Inferior parietal cortex (tissue), 1 donor: ENCODE measurements around the gene PTPN7.

Source experiments
- DNase-seq: peaks from one replicate; pipeline ENCODE4 v3.0.0-alpha.2; 2016; ENCODE audit errors: extremely low spot score

The PTPN7 gene

DNA sequence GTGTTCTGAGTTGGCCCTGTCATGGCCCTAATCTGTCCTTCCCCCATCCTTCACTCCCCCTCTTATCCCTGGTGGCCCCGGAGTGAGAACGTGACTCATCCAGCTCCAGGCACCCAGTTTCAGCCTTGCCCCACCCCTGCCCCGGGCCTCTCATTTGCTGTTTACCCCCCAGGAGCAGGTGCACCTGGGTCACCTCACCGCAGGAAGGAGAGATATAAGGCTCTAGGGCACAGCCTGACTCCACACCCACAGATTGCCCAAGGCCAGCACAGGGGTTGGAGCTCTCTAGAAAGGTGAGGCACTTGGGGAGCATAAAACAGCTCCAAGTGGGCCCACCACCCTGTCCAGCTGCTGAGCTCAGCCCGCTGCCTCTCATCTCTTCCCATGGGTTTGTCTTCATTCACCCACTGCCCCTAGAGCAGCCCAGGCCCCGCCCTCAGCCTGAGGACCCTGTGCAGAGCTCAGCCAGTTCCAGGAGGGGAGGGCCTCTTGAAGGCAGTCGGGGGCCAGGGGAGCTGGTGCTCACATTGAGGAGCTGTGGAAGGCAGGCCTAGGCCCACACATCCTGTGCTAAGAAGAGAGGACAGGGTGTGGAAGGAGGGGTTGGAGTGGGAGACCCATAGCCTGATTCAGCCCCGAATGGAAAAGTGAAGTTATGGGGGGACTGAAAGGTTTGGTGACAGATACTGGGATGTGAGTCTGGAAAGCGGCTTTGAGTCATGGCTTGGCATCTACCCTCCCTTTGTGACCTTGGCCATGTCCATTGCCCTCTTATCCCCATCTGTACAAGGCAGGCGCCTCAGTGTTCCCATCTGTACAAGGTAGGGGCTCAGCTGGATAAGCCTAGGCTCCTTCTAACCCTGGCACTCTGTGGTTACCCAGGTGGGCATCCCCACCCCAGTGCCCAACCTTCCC is 53.8 kb downstream of the PTPN7 start:
- no peak for DNase-seq

DNA sequence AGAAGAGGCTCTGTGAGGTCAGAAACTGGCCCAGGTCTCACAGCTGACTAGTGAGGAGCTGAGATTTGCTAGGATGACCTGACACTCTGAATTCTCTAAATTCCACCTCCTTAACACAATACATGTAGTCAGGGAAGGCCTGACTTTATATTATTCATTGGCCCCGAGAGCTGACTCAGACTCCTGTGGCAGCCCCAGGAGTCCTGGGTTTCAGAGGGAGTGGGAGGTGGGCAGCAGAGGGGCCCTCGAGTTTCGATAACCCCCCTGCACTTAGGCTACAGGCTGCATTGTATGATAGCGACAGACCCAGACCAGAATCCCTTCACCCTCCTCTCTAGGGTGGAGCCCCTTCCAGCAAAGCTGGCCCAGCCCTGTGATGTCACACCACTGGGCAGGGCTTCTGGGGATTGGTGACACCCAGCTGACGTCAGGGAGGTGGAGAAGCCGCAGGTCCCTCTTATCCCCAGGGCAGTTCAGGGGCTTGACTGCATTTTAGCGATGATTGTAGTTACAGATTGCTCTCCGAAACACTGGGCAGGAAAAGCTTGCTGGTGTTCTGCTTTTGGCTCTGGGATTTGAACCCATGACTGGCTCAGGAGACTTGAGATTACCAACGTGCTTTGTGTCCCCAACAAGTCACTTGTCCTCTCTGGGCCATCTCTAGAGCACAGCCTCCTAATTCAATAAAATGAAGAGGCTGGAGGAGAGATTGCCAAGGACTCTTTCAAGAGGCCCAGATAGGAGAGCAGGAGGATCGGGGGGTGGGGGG is 54.6 kb downstream of the PTPN7 start:
- DNase-seq: no peak

DNA sequence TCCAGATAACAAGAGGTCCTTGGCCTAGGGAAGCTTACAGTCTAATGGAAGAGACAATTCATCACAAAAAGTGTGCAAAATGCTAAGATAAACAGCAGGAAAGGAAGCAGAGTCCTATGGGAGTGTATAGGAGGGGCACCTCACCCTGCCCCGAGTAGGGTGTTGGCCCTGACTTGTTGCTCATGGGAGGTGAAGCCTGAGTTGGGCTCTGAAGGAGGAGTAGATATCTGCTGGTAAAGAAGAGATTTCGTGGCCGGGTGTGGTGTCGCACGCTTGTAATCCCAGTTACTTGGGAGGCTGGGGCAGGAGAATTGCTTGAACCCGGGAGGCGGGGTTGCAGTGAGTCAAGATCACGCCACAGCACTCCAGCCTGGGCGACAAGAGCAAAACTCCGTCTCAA is 56.3 kb downstream of the PTPN7 start:
- DNase-seq: no peak

DNA sequence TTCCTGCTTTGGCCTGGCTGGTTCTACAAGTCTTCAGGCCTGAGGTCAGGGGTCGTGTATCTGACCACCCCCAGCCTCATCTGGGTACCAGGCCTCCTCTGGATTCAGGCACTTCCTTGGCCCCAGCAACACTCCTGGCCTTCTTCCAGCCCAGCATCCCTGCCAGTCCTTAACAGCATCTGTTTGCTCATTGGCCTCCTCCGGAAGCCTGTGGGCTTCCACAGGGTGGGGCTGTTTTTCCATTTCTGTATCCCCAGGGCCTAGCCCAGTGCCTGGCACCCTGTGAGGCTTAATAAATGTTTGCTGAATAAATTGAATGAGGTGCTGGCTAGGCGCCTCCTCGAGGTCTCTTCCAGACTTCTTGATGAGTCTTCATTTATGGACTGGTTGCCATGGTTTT is 59.2 kb downstream of the PTPN7 start:
- DNase-seq: no peak
